GM11168 (cell line): ENCODE measurements around the gene FUZ.

Experiments
- in situ Hi-C: fragments of 300-500 bp; cut with MboI; formaldehyde crosslinking; loops from one replicate; pipeline ENCODE4 v1.12.0; 2022; ENCODE audit warnings: low sequenced_read_pairs; ENCODE audit not compliant: unreplicated experiment

Gene FUZ

GRCh38 chr19:49788857-49789256, 24.2 kb downstream of the FUZ start:
- in situ Hi-C loops = no loop called here

DNA sequence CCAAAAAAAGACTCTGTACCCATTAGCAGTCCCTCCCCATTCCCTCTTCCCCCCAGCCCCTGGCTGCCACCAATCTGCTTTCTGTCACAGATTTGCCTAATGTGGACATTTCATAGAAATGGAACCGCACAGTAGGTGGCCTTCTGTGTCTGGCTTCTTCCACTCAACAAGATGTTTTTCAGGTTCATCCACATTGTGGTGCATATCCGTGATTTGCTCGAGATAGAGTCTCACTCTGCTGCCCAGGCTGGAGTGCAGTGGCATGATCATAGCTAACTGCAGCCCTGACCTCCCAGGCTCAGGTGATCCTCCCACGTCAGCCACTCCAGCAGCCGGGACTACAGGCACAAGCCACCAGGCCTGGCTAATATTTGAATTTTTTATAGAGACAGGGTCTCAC, 25.3 kb downstream of the FUZ start:
- in situ Hi-C loops = no loop called here

DNA sequence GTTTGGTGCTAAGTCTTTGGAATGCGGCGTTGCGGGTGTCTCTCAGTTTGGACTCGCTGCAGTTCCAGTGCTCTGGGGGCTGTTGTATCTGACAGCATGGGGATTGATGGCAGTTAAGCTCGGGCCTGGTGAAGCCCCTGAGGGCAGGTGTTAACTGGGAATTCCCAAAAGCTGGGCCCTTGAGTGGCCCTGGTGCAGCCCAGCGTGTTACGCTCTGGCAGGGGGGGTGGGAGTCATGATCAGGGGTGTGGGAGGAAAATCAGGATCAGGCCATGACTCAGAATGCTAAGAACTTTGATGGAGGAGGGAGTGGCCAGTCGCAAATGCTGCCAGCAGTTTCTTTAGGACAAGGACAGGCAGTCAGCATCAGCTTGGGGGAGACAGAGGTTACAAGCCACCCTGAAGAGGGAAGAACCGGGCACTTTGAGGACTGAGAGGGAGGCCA, 26.7 kb downstream of the FUZ start:
- in situ Hi-C loops = no loop called here

- in situ Hi-C loops = no loop called here
Observed at GRCh38 chr19:49782515-49782914, 30.6 kb downstream of the FUZ start.

DNA sequence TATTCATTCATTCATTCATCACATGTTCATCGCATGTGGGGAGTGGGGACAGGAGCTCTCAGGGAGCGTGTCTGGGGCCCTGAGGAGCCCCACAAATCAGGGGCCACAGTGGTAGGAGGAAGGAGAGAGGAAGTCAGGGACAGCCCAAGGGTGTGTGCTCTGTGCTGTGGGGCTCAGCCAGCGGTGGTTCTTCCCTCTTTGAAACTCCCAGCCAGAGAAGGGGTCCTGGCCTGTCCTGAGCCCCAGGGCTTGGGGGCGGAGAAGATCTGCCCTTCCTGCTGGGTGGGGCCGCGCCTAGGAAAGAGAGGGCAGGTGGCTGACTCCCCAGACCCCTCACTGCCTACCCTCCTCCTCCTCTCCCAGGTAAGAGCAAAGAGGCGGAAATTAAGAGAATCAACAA, 31.7 kb downstream of the FUZ start:
- in situ Hi-C loops = no loop called here

DNA sequence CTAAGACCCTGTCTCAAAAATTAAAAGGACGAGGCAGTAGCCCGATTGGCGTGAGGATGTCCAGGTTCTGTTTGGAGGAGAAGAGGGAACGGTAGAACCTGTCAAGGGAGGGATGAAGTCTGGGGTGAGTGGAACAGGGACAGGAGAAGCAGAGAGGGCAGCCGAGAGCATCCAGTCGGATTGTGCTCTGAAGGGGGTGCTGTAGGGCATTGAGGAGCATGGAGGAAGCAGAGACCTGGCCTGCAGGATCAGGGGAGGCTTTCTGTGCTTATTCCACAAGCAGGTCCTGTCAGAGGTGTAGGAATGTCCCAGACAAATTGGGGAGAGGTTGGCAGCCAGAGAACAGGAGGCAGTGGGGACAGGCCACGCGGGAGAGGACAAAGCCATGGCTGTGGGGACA, 32.2 kb downstream of the FUZ start:
- in situ Hi-C loops = no loop called here

DNA sequence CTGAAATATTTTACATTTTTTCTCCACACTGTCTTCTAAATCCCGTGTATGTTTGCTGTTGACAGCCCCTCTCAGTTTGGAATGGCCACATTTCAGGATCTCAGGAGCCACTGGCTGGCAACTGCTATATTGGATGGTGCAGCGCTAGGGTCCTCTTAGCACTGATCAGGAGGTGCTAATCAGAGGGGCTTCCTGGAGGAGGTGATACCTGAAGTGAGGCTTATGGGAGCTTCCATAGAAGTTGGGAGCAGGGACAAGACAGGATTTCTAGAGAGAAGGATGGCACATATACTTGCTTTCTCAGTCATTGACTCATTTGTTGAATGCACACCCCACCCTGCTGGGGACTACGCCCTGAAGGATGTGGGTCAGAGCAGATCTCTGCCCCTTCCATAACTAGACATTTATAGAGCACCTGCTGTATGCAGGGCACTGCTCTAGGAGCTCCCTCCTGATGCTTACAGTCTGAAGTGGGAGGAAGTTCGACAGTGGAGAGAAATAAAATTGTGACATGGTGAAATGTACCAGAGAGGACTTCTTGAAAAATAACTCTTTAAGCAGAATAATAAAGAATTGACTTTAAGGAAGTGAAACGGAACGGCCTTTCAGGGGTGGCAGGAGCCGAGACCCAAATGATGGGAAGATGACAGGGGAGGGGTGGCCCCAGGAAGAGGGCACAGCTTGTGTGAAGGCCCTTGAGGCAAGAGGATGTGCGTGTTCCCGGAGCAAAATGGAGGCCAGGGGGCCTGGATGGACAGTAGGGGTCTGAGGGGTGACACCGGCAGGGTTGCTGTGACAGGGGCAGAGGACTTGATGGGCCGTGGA, 33.1 kb downstream of the FUZ start:
- in situ Hi-C loops = no loop called here

- in situ Hi-C loops = no loop called here
Observed at GRCh38 chr19:49776371-49776764, 36.7 kb downstream of the FUZ start.

DNA sequence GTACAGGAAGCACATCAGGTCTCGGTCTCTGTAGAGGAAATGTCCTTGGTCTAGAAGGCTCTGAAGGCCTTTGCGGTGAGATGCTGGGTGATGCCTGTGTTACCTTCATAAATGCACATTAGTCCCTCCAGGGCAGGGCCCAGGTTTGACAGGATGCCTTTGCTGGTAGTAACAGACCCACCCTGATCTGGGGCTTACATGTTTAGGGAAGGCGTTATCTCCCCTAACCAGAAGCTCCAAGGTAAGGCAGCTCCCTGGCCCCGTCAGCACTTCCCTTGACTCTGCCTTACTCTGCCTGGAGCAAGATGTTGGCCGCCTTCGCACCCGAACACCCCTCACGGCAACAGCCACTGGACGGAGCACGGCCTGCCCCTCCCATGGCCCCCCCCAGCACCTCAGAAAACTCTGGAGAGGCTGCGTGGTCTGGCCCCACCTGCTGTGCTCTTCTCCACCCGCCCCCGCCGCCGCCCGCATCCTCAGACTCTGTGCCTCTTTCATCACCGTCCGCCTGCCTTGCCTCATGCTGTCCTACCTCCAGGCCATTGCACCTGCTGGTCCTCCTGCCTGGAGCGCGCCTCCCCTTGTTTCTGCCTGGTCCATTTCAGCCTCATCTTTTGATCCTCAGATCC, 37.2 kb downstream of the FUZ start:
- in situ Hi-C loops = no loop called here

DNA sequence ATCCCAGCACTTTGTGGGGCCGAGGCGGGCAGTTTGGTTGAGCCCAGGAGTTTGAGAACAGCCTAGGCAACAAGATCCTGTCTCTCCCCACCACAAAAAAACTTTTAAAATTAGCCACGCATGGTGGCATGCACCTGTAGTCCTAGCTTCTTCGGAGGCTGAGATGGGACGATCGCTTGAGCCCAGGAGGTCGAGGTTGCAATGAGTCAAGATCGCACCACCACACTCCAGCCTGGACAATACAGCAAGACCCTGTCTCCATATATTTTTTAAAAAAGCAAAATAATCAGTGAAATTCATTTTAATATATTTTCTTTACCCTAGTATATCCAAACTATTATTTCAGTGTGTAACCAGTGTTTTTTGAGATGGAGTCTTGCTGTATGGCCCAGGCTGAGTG, 38.1 kb downstream of the FUZ start:
- in situ Hi-C loops = no loop called here

DNA sequence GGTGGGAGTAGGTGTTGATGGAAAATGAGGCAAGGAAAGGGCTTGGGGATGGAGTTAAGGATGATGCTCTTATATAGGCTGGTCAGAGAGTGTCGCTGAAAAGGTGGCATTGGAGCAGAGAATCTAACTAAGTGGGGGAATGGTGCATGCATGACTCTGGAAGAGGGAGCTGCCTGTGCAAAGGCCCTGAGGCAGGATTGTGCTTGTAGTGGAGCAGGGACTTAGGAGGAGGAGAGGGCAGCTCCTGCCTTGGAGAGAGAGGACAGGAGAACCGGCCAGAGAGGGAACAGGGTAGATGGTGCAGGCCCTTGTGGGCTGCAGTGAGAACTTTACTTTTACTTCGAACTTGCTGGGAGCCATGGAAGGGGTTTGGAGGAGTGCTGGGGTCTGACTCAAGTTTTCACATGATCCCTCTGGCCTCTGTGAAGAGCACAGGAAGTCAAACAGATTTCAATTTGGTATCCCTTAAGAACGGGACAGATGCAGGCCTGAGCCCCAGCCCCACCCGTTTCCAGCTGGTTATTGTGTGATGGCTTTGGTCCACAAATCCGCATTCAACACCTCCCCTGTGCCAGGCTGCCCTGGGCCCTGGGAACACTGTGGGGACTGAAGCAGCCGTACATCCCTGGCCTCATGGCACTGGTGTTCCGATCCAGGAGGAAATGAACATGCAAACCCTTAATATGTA, 39.3 kb downstream of the FUZ start:
- in situ Hi-C loops = no loop called here

GRCh38 chr19:49772850-49773432, 40.2 kb downstream of the FUZ start:
- in situ Hi-C loops = no loop called here

DNA sequence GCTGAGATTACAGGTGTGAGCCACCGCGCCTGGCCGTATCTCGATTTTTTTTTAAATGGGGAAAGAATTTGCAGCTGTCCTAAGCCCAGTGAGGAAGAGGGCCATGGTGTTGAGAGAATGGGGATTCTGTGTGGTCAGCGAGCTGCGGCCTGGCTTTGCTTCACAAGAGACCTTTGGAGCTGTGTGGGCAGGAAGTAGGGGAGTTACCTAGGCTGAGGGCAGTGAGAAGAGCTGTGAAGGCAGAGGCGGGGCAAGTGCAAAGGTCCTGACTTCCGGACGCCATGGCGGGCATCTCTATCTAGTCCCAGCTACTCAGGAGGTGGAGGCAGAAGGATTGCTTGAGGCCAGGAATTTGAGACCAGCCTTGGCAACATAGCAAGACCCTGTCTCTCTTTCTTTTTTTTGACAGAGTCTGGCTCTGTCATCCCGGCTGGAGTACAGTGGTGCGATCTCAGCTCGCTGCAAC, 41.4 kb downstream of the FUZ start:
- in situ Hi-C loops = no loop called here

GRCh38 chr19:49770529-49770928, 42.6 kb downstream of the FUZ start:
- in situ Hi-C loops = no loop called here

- in situ Hi-C loops = no loop called here
Observed at GRCh38 chr19:49767967-49768581, 45.0 kb downstream of the FUZ start.

DNA sequence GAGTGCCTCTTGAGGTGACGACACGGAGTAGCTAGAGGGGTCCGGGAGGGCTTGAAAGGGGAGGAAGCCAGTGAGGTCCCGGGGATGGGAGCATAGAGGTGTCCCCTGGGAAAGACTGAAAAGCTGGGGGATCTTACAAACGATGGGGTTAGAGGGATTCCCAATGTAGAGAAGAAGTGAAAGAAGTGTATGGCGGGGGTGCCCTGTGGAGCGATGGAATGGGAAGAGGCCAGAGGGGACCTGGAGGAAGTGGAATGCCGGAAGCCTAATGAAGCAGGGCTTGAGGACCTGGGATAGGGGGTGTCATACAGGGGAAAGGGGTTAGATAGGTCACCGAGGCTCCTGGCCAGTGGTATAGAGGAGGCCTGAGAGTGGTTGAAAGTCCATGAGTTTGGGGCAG, 45.7 kb downstream of the FUZ start:
- in situ Hi-C loops = no loop called here

DNA sequence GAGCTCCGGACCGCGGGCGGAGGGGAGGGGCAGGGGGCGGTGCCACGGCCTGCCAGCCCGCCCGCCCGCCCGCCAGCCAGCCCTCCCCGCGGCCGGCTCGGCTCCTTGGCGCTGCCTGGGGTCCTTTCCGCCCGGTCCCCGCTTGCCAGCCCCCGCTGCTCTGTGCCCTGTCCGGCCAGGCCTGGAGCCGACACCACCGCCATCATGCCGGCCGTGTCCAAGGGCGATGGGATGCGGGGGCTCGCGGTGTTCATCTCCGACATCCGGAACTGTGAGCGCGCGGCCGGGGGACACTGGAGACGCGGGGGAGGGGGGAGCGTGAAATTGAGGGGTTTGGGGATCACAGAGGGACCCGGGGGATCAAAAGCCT, 46.2 kb downstream of the FUZ start, which contains the start of gene AP2A1:
TSS of gene AP2A1 (plus strand) at position 72 of the 370 bp plus-strand sequence. CDS start at position 205, 133 bp downstream.
- in situ Hi-C loops = no loop called here

DNA sequence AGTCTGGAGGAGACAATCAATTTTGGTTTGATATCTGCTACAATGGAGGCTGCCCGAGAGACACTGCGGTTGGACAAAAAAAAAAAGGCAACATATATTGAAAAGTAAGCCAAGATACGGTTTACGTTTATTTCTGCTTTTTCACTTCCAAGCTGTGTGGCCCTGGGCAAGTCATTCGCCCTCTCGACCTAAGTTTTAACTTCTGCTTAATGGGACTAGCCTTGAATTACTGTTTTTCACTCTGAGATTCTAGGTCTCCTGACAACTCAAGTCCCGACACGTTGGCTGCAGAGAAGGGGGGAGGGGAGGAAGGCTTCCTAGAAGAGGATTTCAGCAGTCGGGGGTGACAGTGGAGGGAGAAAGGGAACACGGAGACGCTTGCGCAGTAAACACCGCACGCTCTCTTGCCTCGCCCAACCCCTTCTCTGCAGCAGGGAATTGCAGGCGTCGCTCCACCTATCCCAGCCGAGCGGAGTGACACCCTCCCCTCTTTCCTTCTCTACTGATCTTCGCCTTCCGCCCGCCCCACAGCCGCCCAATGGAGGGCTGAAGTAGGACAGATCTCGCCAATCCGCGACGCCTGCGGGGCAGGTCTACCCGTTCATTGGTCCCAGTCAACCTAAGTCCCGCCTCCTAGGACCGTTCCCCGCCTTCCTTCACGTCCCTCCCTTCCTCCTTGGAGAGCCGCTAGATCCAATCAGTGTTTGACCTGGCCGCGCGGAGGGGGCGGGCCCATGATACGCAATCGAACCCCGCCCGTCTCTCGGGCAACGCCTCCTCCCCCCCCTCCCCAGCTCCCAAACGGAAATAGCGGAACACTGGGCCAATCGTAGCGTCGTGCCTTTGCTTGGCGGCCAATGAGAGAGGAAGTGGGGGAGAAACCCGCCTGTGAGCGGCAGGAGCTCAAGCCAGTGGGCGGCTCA, 46.8 kb downstream of the FUZ start:
- in situ Hi-C loops = no loop called here

GRCh38 chr19:49764341-49764740, 48.8 kb downstream of the FUZ start:
- in situ Hi-C loops = no loop called here
